Measurements from ENCODE around the gene ZSWIM8. TPM values are rescaled to one million over a fixed set of nuclear protein-coding genes. Genes with fewer than 3 reads are reported as not detected.

Gene ZSWIM8
- total RNA-seq, 2 donors from 2014 or later, result 37.6 to 63.2 TPM

GRCh38 chr10:73838827-73839226, 53.4 kb downstream of the ZSWIM8 start:
- TF ChIP-seq CTCF (IDR thresholded peaks at IDR 0.05), result no peak
- Histone ChIP-seq H3K9me3 (no peaks in the 10 kb centered on the region), H3K27me3 (no peaks in the 10 kb centered on the region), H3K36me3 (peaks cover 35% of the 10 kb centered on the region), H3K4me1 (no peaks in the 10 kb centered on the region), H3K27ac (no peak overlapping the region), H3K4me3 (no peak overlapping the region)
- DNase-seq (ENCODE audit: low spot score), result no peak

DNA sequence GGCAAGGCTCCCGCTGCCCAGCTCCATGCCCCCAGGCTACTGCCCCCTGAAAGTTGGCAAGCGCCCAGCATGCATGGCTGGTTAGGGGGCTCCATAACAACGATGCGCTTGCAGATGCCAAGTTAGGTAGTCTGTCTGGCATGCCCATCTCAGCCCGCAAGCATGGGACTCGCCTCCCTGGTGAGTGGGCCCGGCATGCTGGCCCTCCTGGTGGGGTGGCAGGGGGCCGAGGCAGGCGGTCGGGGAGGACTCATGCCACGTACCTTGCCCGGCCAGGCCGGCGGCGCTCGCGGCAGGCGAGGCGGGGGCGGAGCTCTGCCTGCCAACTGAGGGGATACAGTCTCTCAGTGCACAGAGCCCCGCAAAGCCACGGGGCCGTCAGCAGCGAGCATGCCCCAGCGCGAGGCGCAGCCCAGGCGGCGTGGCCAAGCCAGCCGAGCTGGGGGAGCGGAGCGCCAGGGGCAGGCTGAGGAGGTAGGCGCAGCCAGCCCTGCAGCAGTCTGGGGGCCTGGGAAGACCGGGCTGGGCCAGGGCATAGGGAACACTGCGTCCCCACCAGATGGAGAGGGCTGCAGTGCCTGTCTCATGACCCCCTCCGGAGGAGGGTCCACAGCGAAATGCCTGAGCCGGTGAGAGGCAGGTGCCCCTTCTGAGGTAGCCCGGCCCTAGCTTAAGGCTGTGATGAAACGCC, 54.0 kb downstream of the ZSWIM8 start:
- H3K27me3 ChIP-seq, result no peaks in the 10 kb centered on the region
- no peak overlapping the region for H3K27ac ChIP-seq
- no peaks in the 10 kb centered on the region for H3K9me3 ChIP-seq
- H3K4me3 ChIP-seq, result no peak overlapping the region
- no peak for TF ChIP-seq CTCF (IDR thresholded peaks at IDR 0.05)
- H3K36me3 ChIP-seq, result peaks cover 35% of the 10 kb centered on the region
- DNase-seq (ENCODE audit: low spot score), result no peak
- no peaks in the 10 kb centered on the region for H3K4me1 ChIP-seq

- Histone ChIP-seq H3K27ac (no peak overlapping the region), H3K4me3 (no peak overlapping the region), H3K36me3 (peaks cover 35% of the 10 kb centered on the region), H3K9me3 (no peaks in the 10 kb centered on the region), H3K27me3 (no peaks in the 10 kb centered on the region), H3K4me1 (no peaks in the 10 kb centered on the region)
- no peak for DNase-seq (ENCODE audit: low spot score)
- no peak for TF ChIP-seq CTCF (IDR thresholded peaks at IDR 0.05)
Observed at GRCh38 chr10:73840056-73840402, 54.6 kb downstream of the ZSWIM8 start.

DNA sequence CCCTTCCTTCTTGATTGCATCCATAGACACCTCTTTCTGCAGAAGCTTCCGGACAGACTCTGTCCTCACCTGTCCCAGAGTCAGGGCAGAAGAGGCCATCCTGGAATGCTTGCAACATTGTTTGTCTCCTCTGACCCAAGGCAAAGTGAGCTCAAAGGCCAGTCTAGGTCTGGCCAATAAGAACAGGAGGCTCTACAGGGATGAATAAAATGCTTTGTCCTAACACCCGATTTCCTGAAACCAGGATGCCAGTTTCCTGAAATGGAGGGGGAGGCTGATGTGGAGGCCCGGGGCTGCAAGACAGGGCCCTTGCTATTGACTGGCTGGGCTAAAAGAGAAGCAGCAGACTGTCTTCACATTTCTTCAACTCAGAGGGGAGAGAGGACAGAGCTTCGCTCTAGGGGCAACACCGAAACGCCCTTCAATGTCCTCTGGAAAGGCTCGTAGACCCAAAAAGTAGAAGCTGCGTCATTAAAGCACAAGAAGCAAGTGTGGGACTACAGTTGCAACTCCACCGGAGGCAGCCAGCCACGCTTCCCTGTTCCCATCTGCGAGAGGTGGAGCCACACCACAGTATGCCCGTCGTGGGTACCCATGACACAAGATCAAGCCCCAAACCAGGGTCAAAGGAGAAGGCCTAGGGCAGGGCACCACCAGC, 55.1 kb downstream of the ZSWIM8 start:
- no peaks in the 10 kb centered on the region for H3K4me1 ChIP-seq
- no peak for TF ChIP-seq CTCF (IDR thresholded peaks at IDR 0.05)
- no peak overlapping the region for H3K27ac ChIP-seq
- H3K36me3 ChIP-seq, result peaks cover 35% of the 10 kb centered on the region
- H3K27me3 ChIP-seq, result no peaks in the 10 kb centered on the region
- no peak for DNase-seq (ENCODE audit: low spot score)
- no peak overlapping the region for H3K4me3 ChIP-seq
- no peaks in the 10 kb centered on the region for H3K9me3 ChIP-seq

DNA sequence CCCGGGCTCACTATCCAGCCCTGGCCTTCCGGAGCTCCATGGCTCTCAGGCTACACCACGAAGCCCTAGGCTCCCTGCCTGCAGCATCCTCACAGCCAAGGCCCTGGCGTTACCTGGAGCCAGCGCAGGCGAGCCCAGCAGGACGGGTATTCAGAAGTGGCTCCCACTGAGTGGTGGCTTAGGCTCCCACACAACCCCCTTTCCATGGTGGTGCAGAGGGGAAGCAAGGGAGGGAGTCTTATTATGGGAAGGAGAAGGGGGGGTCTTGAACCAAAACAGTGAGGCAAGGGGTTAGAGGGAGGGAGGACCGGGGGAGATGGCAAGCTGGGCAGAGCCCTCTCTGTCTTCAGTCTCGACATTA, 55.6 kb downstream of the ZSWIM8 start:
- no peak for TF ChIP-seq CTCF (IDR thresholded peaks at IDR 0.05)
- H3K36me3 ChIP-seq, result peaks cover 38% of the 10 kb centered on the region
- no peaks in the 10 kb centered on the region for H3K9me3 ChIP-seq
- no peak for DNase-seq (ENCODE audit: low spot score)
- H3K27me3 ChIP-seq, result no peaks in the 10 kb centered on the region
- H3K4me3 ChIP-seq, result no peak overlapping the region
- H3K4me1 ChIP-seq, result no peaks in the 10 kb centered on the region
- no peak overlapping the region for H3K27ac ChIP-seq

Data from right atrium auricular region (tissue), 2 donors.